Measurements from ENCODE around the gene SLX1B.
"Not testable (repeated sequence)": the region's sequence is repeated elsewhere in the genome, so short reads cannot be mapped to it uniquely, and the experiment has no call there.

DNA sequence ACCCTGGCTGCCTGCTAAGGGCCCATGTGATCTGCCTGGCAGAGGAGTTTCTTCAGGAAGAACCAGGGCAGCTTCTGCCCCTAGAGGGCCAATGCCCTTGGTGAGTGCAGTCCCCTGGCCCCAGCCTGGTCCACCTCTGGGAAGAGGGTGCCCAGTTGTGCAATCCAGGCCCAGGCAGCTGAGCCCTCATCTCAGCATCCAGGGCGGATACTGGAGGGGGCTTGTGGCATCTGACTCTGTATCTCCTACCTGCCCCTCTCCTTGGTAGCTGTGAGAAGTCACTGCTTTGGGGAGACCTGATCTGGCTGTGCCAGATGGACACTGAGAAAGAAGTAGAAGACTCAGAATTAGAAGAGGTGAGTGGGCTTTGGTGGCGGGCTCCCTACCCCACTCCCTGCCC lies 3.3 kb downstream of the SLX1B start:
- TF ChIP-seq, protein P1, sequence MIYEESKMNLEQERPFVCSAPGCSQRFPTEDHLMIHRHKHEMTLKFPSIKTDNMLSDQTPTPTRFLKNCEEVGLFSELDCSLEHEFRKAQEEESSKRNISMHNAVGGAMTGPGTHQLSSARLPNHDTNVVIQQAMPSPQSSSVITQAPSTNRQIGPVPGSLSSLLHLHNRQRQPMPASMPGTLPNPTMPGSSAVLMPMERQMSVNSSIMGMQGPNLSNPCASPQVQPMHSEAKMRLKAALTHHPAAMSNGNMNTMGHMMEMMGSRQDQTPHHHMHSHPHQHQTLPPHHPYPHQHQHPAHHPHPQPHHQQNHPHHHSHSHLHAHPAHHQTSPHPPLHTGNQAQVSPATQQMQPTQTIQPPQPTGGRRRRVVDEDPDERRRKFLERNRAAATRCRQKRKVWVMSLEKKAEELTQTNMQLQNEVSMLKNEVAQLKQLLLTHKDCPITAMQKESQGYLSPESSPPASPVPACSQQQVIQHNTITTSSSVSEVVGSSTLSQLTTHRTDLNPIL (CRISPR knock-in tag; IDR thresholded peaks at IDR 0.05; ENCODE audit: low read depth), result not testable (repeated sequence)
- TF ChIP-seq ZNF70, ZFP3, ESRRG (CRISPR knock-in tag; IDR thresholded peaks at IDR 0.05): not testable (repeated sequence)
- TF ChIP-seq, protein P2, sequence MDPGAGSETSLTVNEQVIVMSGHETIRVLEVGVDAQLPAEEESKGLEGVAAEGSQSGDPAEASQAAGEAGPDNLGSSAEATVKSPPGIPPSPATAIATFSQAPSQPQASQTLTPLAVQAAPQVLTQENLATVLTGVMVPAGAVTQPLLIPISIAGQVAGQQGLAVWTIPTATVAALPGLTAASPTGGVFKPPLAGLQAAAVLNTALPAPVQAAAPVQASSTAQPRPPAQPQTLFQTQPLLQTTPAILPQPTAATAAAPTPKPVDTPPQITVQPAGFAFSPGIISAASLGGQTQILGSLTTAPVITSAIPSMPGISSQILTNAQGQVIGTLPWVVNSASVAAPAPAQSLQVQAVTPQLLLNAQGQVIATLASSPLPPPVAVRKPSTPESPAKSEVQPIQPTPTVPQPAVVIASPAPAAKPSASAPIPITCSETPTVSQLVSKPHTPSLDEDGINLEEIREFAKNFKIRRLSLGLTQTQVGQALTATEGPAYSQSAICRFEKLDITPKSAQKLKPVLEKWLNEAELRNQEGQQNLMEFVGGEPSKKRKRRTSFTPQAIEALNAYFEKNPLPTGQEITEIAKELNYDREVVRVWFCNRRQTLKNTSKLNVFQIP (CRISPR knock-in tag; IDR thresholded peaks at IDR 0.05; ENCODE audit: borderline replicate concordance, low read depth), result not testable (repeated sequence)
- TF ChIP-seq, protein P3, sequence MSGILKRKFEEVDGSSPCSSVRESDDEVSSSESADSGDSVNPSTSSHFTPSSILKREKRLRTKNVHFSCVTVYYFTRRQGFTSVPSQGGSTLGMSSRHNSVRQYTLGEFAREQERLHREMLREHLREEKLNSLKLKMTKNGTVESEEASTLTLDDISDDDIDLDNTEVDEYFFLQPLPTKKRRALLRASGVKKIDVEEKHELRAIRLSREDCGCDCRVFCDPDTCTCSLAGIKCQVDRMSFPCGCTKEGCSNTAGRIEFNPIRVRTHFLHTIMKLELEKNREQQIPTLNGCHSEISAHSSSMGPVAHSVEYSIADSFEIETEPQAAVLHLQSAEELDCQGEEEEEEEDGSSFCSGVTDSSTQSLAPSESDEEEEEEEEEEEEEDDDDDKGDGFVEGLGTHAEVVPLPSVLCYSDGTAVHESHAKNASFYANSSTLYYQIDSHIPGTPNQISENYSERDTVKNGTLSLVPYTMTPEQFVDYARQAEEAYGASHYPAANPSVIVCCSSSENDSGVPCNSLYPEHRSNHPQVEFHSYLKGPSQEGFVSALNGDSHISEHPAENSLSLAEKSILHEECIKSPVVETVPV (CRISPR knock-in tag; IDR thresholded peaks at IDR 0.05), result not testable (repeated sequence)
